HG03066 (cell line): ENCODE results near the gene RPP14.

ENCODE experiments used
- ATAC-seq: cut with Tn5 transposase; IDR thresholded peaks from one replicate; pipeline ENCODE4 v1.9.1; 2021; ENCODE audit warnings: low read depth; ENCODE audit not compliant: unreplicated experiment

RPP14 gene

DNA sequence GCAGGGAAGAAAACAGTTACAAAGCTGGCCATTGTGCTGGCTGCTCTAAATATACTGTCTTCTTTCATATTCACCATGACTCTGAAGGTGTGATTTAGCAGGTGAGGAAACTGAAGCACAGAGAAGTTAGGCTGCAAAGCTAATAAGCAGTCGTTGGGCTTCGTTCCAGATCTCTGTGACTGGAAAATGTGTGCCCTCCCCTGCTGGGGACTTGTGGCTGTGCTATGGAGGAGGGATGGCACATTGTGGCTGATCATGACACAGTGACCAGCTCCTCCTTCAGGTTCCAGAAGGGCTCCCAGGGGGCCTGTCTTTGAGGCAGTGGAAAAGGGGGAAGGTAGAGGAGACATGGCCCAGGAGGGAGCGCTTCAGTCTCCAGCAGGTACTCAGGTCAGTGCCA lies 45.9 kb downstream of the RPP14 start:
- ATAC-seq, result no peak

GRCh38 chr3:58352626-58353025 lies 46.6 kb downstream of the RPP14 start:
- ATAC-seq, result no peak

DNA sequence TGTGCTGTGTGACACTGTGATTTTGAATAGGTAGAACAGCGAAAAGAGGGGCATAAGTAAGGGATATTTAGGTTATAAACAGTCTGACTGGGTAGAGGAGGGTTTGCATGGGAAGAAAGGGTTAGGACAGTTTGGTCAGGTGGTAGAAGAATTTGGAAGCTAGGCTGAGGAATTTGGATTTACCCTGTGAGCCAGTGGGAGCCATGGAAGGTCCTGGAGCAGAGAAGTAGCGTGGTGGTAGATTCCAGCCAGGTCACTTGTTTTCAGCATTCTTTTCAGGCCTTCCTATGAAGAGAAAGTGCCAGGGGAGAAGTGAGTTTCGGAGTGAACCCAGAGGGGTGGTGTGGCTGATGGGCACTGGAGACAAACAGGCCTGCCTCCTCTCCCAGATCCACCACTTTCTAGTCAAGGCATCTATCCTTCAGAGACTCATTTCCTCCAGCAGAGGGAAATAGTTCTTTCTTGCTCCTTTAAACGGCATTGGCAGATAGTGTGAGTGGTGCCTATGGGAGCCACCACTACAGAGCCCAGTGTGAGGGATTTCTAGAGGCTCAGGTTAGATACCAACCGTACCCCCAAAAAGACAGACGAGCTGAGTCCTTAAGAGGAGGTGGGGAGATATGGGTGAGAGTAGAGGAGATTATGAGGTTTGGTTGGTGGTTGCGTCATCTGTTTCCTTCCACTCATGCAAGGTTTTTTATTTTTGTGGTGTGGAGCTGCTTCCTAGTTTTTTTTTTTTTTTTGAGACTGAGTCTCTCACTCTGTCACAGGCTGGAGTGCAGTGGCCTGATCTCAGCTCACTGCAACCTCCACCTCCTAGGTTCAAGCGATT lies 47.9 kb downstream of the RPP14 start:
- ATAC-seq, result no peak

DNA sequence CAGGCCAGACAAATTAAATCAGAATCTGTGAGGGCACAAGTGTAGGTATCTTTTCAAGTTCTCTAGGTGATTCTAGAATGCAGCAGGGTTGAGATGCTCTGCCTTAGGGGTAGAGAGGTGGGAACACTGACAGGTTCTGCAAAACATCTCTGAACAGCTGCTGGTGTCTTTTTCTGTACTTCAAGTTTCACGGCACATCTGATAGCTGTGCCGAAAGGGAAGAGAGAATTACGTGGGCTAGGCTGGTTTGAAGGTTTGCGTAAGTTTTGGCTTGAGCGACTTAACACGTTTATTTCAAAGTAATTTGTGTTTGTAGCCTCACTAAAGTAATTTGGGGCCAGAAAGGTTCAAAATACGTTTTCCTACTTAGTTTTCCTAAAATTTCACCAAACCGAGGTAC lies 49.1 kb downstream of the RPP14 start:
- ATAC-seq, result peak; percentile 72

DNA sequence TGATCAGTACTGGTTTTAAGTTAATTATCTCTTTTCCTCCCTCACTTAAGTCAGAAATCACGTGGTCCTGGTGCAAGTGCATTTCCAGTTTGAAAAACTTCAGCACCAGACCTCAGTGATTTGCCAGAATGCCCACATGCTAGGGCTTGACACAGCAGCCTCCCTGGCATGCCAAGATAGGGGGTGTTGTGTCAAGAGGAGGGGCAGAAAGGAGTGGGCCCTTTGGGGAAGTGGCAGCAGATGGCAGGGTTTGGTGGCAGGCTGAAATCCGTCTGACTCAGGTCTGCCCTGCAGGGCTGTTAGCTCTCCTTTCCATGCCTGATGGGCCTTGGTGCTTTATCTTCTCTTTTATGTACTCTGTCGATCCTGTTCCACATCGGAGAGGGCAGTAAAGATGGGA lies 50.0 kb downstream of the RPP14 start:
- ATAC-seq, result no peak

- ATAC-seq, result no peak
Observed at GRCh38 chr3:58357402-58357801, 51.4 kb downstream of the RPP14 start.

- ATAC-seq, result no peak
Observed at GRCh38 chr3:58358092-58358491, 52.0 kb downstream of the RPP14 start.

GRCh38 chr3:58358808-58359207 lies 52.8 kb downstream of the RPP14 start:
- ATAC-seq, result no peak

DNA sequence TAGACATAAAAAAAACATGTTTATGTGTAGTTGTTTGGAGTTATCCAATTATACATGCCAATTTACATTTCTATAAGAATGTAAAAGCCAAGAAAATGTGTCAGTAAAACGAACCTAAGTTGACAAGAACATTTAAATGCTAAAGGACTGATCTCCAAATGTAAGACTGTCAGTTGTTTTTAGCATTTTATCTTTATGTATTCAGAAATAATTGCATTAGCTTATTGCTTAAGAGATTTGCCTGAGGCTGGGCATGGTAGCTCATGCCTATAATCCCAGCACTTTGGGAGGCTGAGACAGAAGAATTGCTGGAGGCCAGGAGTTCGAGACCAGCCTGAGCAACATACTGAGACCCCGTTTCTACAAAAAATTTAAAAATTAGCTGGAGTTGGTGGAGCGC lies 53.6 kb downstream of the RPP14 start:
- ATAC-seq, result no peak

- no peak for ATAC-seq
Observed at GRCh38 chr3:58361866-58362265, 55.8 kb downstream of the RPP14 start.

DNA sequence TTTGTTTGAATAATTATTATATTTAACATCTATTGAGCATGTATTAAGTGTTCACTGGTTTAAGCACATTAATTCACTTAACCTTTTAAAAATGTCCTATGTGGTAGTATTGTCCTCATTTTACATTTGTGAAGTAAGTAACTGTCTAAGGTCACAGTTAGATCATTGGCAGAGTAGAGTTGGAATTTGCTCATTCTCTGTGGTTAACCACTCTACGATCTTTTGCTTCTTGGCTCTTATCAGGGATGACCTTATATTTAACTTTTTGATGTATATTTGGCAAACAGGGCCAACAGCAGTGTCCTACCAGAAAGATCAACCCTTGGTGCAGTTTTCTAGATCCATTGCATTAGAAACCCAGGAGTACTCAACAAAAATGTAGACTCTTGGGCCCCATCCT lies 60.7 kb downstream of the RPP14 start:
- no peak for ATAC-seq

- ATAC-seq, result no peak
Observed at GRCh38 chr3:58369038-58369437, 63.0 kb downstream of the RPP14 start.
